Erythroblast (primary cell): Measurements from ENCODE around the gene OPRD1.
A peak's percentile ranks its signal among the peaks of the same experiment; 100 is the strongest.
"Not testable (repeated sequence)": the region's sequence is repeated elsewhere in the genome, so short reads cannot be mapped to it uniquely, and the experiment has no call there.

ENCODE experiments used
- DNase-seq, 2 experiments: peaks; one replicate each; lab custom pipeline; 2025; lab: John Stamatoyannopoulos, UW
- GATA1 ChIP-seq: IDR thresholded peaks from 2 replicates; pipeline ENCODE4 v1.6.1; 2011; ENCODE audit warnings: low read depth, mild to moderate bottlenecking, control low read depth, low read length, moderate library complexity
- POLR2A ChIP-seq: IDR thresholded peaks from 2 replicates; pipeline ENCODE4 v1.6.1; 2011; ENCODE audit warnings: mild to moderate bottlenecking, low read length

The OPRD1 gene

GRCh38 chr1:28840928-28841544 lies 29.1 kb downstream of the OPRD1 start:
- TF ChIP-seq GATA1 (no peak), POLR2A (no peak)
- no peak for DNase-seq

GRCh38 chr1:28845786-28846543 lies 34.0 kb downstream of the OPRD1 start:
- TF ChIP-seq GATA1 (no peak), POLR2A (no peak)
- peak in 1 of 2 experiments; percentile 23 for DNase-seq

GRCh38 chr1:28847207-28847606 lies 35.2 kb downstream of the OPRD1 start:
- not testable (repeated sequence) for DNase-seq

- no peak for TF ChIP-seq GATA1
- no peak for TF ChIP-seq POLR2A
Observed at GRCh38 chr1:28848416-28848815, 36.4 kb downstream of the OPRD1 start.

GRCh38 chr1:28853093-28853742 lies 41.2 kb downstream of the OPRD1 start:
- TF ChIP-seq GATA1 (no peak), POLR2A (no peak)
- DNase-seq = no peak

More at GRCh38 chr1:28848416-28848815, 36.4 kb downstream of the OPRD1 start:
- DNase-seq = no peak

GRCh38 chr1:28854406-28854805 lies 42.4 kb downstream of the OPRD1 start:
- DNase-seq = not testable (repeated sequence)

GRCh38 chr1:28855046-28855445 lies 43.1 kb downstream of the OPRD1 start:
- DNase-seq = no peak
- TF ChIP-seq POLR2A (no peak), GATA1 (no peak)

GRCh38 chr1:28855469-28855951 lies 43.5 kb downstream of the OPRD1 start:
- TF ChIP-seq GATA1 = no peak
- no peak for TF ChIP-seq POLR2A

GRCh38 chr1:28855969-28856368 lies 44.0 kb downstream of the OPRD1 start:
- no peak for DNase-seq
- TF ChIP-seq GATA1 = no peak
- no peak for TF ChIP-seq POLR2A

More at GRCh38 chr1:28855469-28855951, 43.5 kb downstream of the OPRD1 start:
- DNase-seq = no peak

- peak in 1 of 2 experiments; percentile 53 for DNase-seq
- TF ChIP-seq GATA1 = no peak
- TF ChIP-seq POLR2A = no peak
Observed at GRCh38 chr1:28860332-28861073, 48.5 kb downstream of the OPRD1 start.

- no peak for DNase-seq
- TF ChIP-seq GATA1 (no peak), POLR2A (no peak)
Observed at GRCh38 chr1:28862571-28863403, 50.8 kb downstream of the OPRD1 start.

- TF ChIP-seq POLR2A (no peak), GATA1 (no peak)
- no peak for DNase-seq
Observed at GRCh38 chr1:28864695-28865094, 52.7 kb downstream of the OPRD1 start.

- TF ChIP-seq GATA1 (no peak), POLR2A (no peak)
- DNase-seq = peak in 1 of 2 experiments; percentile 64
Observed at GRCh38 chr1:28865997-28866650, 54.2 kb downstream of the OPRD1 start.
